GM23338 (cell line): Measurements from ENCODE around the gene HOXA5. TPM values are rescaled to one million over a fixed set of nuclear protein-coding genes. Genes with fewer than 3 reads are reported as not detected.

Experiments
- ATAC-seq: fragments of 200-7000 bp; cut with Tn5 transposase; 3 replicates; pipeline ENCODE4 v1.9.1; 2020
- DNase-seq: peaks from one replicate; pipeline ENCODE4 v3.0.0-alpha.2; 2015; ENCODE audit warnings: low spot score
- H2AFZ ChIP-seq: fragments of 200-600 bp; sonication (generic); 2 replicates; pipeline ENCODE4 v1.8.0; 2016; ENCODE audit warnings: antibody characterized with exemption, mild to moderate bottlenecking, moderate library complexity
- H3F3A ChIP-seq: fragments of 200-600 bp; sonication (generic); replicated peaks from 2 replicates; pipeline ENCODE4 v1.8.0; 2017; ENCODE audit warnings: antibody characterized with exemption, mixed run types, low read depth
- H3K27ac ChIP-seq: fragments of 200-600 bp; sonication (generic); 2 replicates; pipeline ENCODE4 v1.6.1; 2016; ENCODE audit warnings: low read depth
- H3K27me3 ChIP-seq: fragments of 200-600 bp; sonication (generic); 2 replicates; pipeline ENCODE4 v1.8.0; 2016; ENCODE audit warnings: mild to moderate bottlenecking, mixed run types, moderate library complexity; ENCODE audit not compliant: insufficient read depth
- H3K36me3 ChIP-seq: fragments of 200-600 bp; sonication (generic); 2 replicates; pipeline ENCODE4 v1.8.0; 2016; ENCODE audit warnings: mild to moderate bottlenecking; ENCODE audit not compliant: insufficient read depth
- H3K4me1 ChIP-seq: fragments of 200-600 bp; sonication (generic); 2 replicates; pipeline ENCODE4 v1.8.0; 2016; ENCODE audit warnings: mild to moderate bottlenecking, moderate library complexity; ENCODE audit not compliant: insufficient read depth
- H3K4me2 ChIP-seq: fragments of 200-600 bp; sonication (generic); 2 replicates; pipeline ENCODE4 v1.7.1; 2017; ENCODE audit warnings: mixed run types
- H3K4me3 ChIP-seq: fragments of 200-600 bp; sonication (generic); 2 replicates; pipeline ENCODE4 v1.6.1; 2016; ENCODE audit warnings: mixed run types
- H3K79me2 ChIP-seq: fragments of 200-600 bp; sonication (generic); replicated peaks from 2 replicates; pipeline ENCODE4 v1.8.0; 2017; ENCODE audit warnings: mild to moderate bottlenecking; ENCODE audit not compliant: insufficient read depth
- H3K9me2 ChIP-seq: fragments of 200-600 bp; sonication (generic); 2 replicates; pipeline ENCODE4 v1.8.0; 2017; ENCODE audit not compliant: insufficient read depth
- H4K20me1 ChIP-seq: fragments of 200-600 bp; sonication (generic); replicated peaks from 2 replicates; pipeline ENCODE4 v1.8.0; 2017; ENCODE audit warnings: mild to moderate bottlenecking; ENCODE audit not compliant: insufficient read depth
- H3K27ac Mint-ChIP-seq: 2 replicates; pipeline ENCODE4 v1.8.0; 2020; ENCODE audit warnings: inconsistent platforms, mild to moderate bottlenecking, moderate library complexity, mixed read lengths
- H3K27me3 Mint-ChIP-seq: 3 replicates; pipeline ENCODE4 v1.8.0; 2022; ENCODE audit warnings: low read depth, mild to moderate bottlenecking, moderate library complexity, mixed read lengths, inconsistent platforms; ENCODE audit not compliant: insufficient read depth, poor library complexity
- H3K36me3 Mint-ChIP-seq: 3 replicates; pipeline ENCODE4 v1.8.0; 2021; ENCODE audit warnings: low read depth, mild to moderate bottlenecking, inconsistent platforms, moderate library complexity, mixed read lengths
- H3K4me1 Mint-ChIP-seq: 3 replicates; pipeline ENCODE4 v1.8.0; 2020; ENCODE audit warnings: mild to moderate bottlenecking, inconsistent platforms, mixed read lengths
- H3K4me3 Mint-ChIP-seq: 3 replicates; pipeline ENCODE4 v1.8.0; 2021; ENCODE audit warnings: moderate library complexity, mild to moderate bottlenecking, inconsistent platforms, mixed read lengths
- H3K9me3 Mint-ChIP-seq: 3 replicates; pipeline ENCODE4 v1.8.0; 2020; ENCODE audit warnings: moderate library complexity, mild to moderate bottlenecking, inconsistent platforms, mixed read lengths
- EZH2 ChIP-seq: fragments of 200-600 bp; sonication (generic); IDR thresholded peaks from one replicate; pipeline ENCODE4 v1.8.0; 2017; ENCODE audit warnings: antibody characterized with exemption, mild to moderate bottlenecking, low read depth; ENCODE audit not compliant: unreplicated experiment
- NANOG ChIP-seq: IDR thresholded peaks from 2 replicates; pipeline ENCODE4 v1.6.1; 2016; ENCODE audit warnings: antibody characterized with exemption, borderline replicate concordance
- POLR2AphosphoS5 ChIP-seq: IDR thresholded peaks from 2 replicates; pipeline ENCODE4 v1.6.1; 2016; ENCODE audit warnings: antibody characterized with exemption, low read depth
- polyA plus RNA-seq: library from polyadenylated mRNA; unstranded; fragments of >200 nt; fragmentation: Nextera tagmentation; extraction: Ambion mirVana; gene quantifications from 2 replicates; pipeline ENCODE4 v1.2.1, GENCODE V29; 2016
- total RNA-seq: library from RNA; depleted of rRNA; stranded (reverse); fragments of >200 nt; shearing (Covaris generic); gene quantifications from 2 replicates; pipeline ENCODE4 v1.2.3, GENCODE V29; 2014
- TF ChIP-seq, protein P1 (sequence below): fragments of 250-450 bp; sonication (Bioruptor Pico); IDR thresholded peaks from 2 replicates; pipeline ENCODE4 v1.5.0; 2020; ENCODE audit warnings: mild to moderate bottlenecking, moderate library complexity
- TF ChIP-seq, protein P2 (sequence below), 2 experiments: fragments of 200-600 bp in 1 of 2; sonication (generic) in 1 of 2; conservative IDR thresholded peaks; 2 replicates each; pipeline versions ENCODE4 v1.5.1 to v1.6.1; 2016 to 2017; ENCODE audit warnings: antibody characterized with exemption in 2 of 2, low read depth in 2 of 2, mild to moderate bottlenecking in 2 of 2, moderate library complexity in 1 of 2

HOXA5 gene
- total and polyA plus RNA-seq, 2 experiments from 2014 or later, result not detected

DNA sequence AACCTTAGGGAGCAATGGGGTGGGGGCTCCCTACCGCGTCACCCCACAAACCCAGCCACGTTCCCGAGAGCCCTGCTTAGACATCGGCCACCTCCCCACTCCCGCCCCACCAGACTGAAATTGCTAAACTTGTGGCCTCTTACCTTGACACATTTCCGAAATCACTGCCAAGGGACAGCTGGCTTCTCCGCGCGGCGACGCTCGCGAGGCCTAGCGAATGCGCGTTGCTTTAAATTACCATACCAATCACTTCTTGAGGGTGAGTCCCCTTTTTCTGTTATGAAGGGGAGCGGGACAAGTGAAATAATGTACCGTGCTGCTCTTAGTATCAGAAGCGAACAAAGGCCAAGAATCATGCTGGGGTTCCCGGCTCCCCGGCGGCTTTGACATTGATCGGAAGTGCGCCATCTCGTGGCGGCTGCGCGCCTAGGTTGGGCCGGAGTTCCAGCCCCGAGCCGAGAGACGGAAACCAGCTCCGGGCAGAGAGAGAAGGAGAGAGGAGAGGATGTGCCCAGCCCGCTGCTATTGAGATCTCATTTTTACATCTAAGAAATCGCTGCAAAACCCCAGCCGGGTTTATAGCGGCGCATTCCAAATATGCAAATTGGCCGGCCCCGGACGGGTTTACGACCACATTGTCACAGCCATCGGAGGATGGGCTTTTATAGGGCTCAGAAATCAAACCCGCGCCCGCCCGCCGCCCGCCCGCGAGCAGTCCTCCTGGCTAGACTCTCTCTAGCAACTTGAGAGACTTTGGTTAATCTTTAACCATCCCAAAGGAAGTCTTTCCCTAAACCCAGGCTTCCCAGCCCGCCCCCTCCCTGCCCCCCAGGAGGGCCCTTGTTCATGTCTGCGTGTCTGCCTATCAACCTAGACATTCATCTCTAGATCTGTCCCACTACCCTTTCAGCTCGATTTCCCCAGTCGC, 36.3 kb upstream of the HOXA5 start:
- Mint-ChIP-seq H3K27me3 (peaks cover 100% of the 10 kb centered on the region), H3K4me1 (peaks cover 24% of the 10 kb centered on the region), H3K9me3 (peaks cover 7% of the 10 kb centered on the region; the same call in 1 of the 3 replicates), H3K4me3 (peak overlapping the region; percentile 24), H3K27ac (no peak overlapping the region), H3K36me3 (no peaks in the 10 kb centered on the region)
- Histone ChIP-seq H3F3A (peaks cover 39% of the 10 kb centered on the region), H3K4me2 (peak overlapping the region; percentile 62), H3K36me3 (no peaks in the 10 kb centered on the region), H4K20me1 (peaks cover 66% of the 10 kb centered on the region), H2AFZ (no peak overlapping the region), H3K4me1 (peaks cover 40% of the 10 kb centered on the region), H3K9me2 (no peaks in the 10 kb centered on the region), H3K4me3 (peak overlapping the region; percentile 36), H3K27ac (no peak overlapping the region), H3K79me2 (no peaks in the 10 kb centered on the region), H3K27me3 (peaks cover 100% of the 10 kb centered on the region)
- DNase-seq (peak; percentile 89), ATAC-seq (peak; percentile 58)
- TF ChIP-seq NANOG, result no peak
- TF ChIP-seq, protein P1, sequence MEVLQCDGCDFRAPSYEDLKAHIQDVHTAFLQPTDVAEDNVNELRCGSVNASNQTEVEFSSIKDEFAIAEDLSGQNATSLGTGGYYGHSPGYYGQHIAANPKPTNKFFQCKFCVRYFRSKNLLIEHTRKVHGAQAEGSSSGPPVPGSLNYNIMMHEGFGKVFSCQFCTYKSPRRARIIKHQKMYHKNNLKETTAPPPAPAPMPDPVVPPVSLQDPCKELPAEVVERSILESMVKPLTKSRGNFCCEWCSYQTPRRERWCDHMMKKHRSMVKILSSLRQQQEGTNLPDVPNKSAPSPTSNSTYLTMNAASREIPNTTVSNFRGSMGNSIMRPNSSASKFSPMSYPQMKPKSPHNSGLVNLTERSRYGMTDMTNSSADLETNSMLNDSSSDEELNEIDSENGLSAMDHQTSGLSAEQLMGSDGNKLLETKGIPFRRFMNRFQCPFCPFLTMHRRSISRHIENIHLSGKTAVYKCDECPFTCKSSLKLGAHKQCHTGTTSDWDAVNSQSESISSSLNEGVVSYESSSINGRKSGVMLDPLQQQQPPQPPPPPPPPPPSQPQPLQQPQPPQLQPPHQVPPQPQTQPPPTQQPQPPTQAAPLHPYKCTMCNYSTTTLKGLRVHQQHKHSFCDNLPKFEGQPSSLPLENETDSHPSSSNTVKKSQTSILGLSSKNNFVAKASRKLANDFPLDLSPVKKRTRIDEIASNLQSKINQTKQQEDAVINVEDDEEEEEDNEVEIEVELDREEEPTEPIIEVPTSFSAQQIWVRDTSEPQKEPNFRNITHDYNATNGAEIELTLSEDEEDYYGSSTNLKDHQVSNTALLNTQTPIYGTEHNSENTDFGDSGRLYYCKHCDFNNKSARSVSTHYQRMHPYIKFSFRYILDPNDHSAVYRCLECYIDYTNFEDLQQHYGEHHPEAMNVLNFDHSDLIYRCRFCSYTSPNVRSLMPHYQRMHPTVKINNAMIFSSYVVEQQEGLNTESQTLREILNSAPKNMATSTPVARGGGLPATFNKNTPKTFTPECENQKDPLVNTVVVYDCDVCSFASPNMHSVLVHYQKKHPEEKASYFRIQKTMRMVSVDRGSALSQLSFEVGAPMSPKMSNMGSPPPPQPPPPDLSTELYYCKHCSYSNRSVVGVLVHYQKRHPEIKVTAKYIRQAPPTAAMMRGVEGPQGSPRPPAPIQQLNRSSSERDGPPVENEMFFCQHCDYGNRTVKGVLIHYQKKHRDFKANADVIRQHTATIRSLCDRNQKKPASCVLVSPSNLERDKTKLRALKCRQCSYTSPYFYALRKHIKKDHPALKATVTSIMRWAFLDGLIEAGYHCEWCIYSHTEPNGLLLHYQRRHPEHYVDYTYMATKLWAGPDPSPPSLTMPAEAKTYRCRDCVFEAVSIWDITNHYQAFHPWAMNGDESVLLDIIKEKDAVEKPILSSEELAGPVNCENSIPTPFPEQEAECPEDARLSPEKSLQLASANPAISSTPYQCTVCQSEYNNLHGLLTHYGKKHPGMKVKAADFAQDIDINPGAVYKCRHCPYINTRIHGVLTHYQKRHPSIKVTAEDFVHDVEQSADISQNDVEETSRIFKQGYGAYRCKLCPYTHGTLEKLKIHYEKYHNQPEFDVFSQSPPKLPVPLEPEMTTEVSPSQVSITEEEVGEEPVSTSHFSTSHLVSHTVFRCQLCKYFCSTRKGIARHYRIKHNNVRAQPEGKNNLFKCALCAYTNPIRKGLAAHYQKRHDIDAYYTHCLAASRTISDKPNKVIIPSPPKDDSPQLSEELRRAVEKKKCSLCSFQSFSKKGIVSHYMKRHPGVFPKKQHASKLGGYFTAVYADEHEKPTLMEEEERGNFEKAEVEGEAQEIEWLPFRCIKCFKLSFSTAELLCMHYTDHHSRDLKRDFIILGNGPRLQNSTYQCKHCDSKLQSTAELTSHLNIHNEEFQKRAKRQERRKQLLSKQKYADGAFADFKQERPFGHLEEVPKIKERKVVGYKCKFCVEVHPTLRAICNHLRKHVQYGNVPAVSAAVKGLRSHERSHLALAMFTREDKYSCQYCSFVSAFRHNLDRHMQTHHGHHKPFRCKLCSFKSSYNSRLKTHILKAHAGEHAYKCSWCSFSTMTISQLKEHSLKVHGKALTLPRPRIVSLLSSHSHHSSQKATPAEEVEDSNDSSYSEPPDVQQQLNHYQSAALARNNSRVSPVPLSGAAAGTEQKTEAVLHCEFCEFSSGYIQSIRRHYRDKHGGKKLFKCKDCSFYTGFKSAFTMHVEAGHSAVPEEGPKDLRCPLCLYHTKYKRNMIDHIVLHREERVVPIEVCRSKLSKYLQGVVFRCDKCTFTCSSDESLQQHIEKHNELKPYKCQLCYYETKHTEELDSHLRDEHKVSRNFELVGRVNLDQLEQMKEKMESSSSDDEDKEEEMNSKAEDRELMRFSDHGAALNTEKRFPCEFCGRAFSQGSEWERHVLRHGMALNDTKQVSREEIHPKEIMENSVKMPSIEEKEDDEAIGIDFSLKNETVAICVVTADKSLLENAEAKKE (CRISPR knock-in tag), result no peak
- TF ChIP-seq POLR2AphosphoS5, result no peak
- TF ChIP-seq, protein P2, sequence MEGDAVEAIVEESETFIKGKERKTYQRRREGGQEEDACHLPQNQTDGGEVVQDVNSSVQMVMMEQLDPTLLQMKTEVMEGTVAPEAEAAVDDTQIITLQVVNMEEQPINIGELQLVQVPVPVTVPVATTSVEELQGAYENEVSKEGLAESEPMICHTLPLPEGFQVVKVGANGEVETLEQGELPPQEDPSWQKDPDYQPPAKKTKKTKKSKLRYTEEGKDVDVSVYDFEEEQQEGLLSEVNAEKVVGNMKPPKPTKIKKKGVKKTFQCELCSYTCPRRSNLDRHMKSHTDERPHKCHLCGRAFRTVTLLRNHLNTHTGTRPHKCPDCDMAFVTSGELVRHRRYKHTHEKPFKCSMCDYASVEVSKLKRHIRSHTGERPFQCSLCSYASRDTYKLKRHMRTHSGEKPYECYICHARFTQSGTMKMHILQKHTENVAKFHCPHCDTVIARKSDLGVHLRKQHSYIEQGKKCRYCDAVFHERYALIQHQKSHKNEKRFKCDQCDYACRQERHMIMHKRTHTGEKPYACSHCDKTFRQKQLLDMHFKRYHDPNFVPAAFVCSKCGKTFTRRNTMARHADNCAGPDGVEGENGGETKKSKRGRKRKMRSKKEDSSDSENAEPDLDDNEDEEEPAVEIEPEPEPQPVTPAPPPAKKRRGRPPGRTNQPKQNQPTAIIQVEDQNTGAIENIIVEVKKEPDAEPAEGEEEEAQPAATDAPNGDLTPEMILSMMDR (conservative IDR thresholded peaks at IDR 0.05; ENCODE audit: low read depth in 2 of 2), result peak; percentile 79 to 93
- TF ChIP-seq EZH2, result peak; percentile 89
